ENCODE data around the gene CARMIL1.

CARMIL1 gene

DNA sequence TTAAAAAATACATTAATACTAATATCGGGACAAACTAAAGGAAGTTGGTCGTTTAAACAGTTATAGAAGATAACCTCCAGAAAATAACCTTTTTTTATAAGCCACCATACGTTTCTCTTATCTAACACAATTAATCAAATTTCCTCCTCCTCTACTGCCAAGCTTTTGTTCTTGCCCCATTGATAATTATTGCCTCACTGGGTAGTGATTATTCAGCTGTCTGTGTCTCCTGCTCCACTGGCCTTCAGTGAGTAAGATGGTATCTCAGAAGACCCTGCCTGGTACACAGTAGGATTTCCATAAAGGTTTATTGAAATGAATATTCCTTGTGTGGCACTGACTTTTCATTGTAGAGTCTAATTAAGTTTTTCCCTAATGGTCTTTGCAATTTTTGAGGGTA, 207.4 kb downstream of the CARMIL1 start:
- Histone ChIP-seq H4K20me1 (ENCODE audit: insufficient read depth, low read length, poor library complexity, severe bottlenecking) (no peaks in the 10 kb centered on the region), H3K4me2 (ENCODE audit: low read depth, low read length, poor library complexity, severe bottlenecking) (no peak overlapping the region), H3K4me3 (ENCODE audit: low read length, poor library complexity, severe bottlenecking) (no peak overlapping the region), H2AFZ (ENCODE audit: low read length) (no peak overlapping the region), H3K9me2 (replicated peaks; ENCODE audit: low read depth, low read length) (no peaks in the 10 kb centered on the region), H3K9ac (ENCODE audit: low read depth, low read length, poor library complexity, severe bottlenecking) (no peak overlapping the region), H3K27me3 (ENCODE audit: insufficient read depth, low read length, poor library complexity, severe bottlenecking) (no peaks in the 10 kb centered on the region), H3K9me3 (ENCODE audit: insufficient read depth, low read depth, low read length) (no peaks in the 10 kb centered on the region), H3F3A (ENCODE audit: low read depth) (no peaks in the 10 kb centered on the region), H3K36me3 (ENCODE audit: insufficient read depth, low read length) (no peaks in the 10 kb centered on the region), H3K79me2 (ENCODE audit: insufficient read depth, low read length) (no peaks in the 10 kb centered on the region), H3K4me1 (ENCODE audit: insufficient read depth, low read length, poor library complexity, severe bottlenecking) (peaks cover 8% of the 10 kb centered on the region)
- TF ChIP-seq, protein P1, sequence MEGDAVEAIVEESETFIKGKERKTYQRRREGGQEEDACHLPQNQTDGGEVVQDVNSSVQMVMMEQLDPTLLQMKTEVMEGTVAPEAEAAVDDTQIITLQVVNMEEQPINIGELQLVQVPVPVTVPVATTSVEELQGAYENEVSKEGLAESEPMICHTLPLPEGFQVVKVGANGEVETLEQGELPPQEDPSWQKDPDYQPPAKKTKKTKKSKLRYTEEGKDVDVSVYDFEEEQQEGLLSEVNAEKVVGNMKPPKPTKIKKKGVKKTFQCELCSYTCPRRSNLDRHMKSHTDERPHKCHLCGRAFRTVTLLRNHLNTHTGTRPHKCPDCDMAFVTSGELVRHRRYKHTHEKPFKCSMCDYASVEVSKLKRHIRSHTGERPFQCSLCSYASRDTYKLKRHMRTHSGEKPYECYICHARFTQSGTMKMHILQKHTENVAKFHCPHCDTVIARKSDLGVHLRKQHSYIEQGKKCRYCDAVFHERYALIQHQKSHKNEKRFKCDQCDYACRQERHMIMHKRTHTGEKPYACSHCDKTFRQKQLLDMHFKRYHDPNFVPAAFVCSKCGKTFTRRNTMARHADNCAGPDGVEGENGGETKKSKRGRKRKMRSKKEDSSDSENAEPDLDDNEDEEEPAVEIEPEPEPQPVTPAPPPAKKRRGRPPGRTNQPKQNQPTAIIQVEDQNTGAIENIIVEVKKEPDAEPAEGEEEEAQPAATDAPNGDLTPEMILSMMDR (conservative IDR thresholded peaks at IDR 0.05; ENCODE audit: low read length), result no peak
- no peak for TF ChIP-seq EZH2phosphoT487 (IDR thresholded peaks at IDR 0.05; ENCODE audit: borderline replicate concordance)

DNA sequence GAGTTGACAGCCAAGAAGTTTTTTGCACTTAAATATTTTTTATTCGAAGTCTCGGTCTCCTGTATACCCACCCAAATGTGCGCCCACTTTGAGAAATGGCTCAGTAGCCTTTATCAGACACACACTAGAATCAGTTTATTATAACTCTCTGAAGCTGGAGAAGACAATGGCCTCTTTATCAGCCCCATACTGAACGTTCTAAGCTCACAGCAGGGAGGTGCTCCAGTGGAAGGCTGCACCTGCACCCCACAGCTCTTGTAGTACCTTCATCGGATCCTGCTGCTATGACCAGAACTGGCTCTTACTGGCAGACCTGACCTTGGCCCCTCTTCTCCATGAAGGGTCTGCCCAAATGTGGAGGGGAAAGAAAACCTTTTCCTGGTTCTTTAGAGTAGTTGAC, 207.8 kb downstream of the CARMIL1 start:
- H3K9me3 ChIP-seq (ENCODE audit: insufficient read depth, low read depth, low read length), result no peaks in the 10 kb centered on the region
- no peaks in the 10 kb centered on the region for H3K79me2 ChIP-seq (ENCODE audit: insufficient read depth, low read length)
- no peaks in the 10 kb centered on the region for H3K27me3 ChIP-seq (ENCODE audit: insufficient read depth, low read length, poor library complexity, severe bottlenecking)
- no peak overlapping the region for H3K4me2 ChIP-seq (ENCODE audit: low read depth, low read length, poor library complexity, severe bottlenecking)
- no peaks in the 10 kb centered on the region for H3F3A ChIP-seq (ENCODE audit: low read depth)
- TF ChIP-seq, protein P1 (conservative IDR thresholded peaks at IDR 0.05; ENCODE audit: low read length), result no peak
- TF ChIP-seq EZH2phosphoT487 (IDR thresholded peaks at IDR 0.05; ENCODE audit: borderline replicate concordance), result no peak
- no peak overlapping the region for H2AFZ ChIP-seq (ENCODE audit: low read length)
- no peak overlapping the region for H3K9ac ChIP-seq (ENCODE audit: low read depth, low read length, poor library complexity, severe bottlenecking)
- no peaks in the 10 kb centered on the region for H3K9me2 ChIP-seq (replicated peaks; ENCODE audit: low read depth, low read length)
- peaks cover 8% of the 10 kb centered on the region for H3K4me1 ChIP-seq (ENCODE audit: insufficient read depth, low read length, poor library complexity, severe bottlenecking)
- no peaks in the 10 kb centered on the region for H3K36me3 ChIP-seq (ENCODE audit: insufficient read depth, low read length)
- H3K4me3 ChIP-seq (ENCODE audit: low read length, poor library complexity, severe bottlenecking), result no peak overlapping the region
- no peaks in the 10 kb centered on the region for H4K20me1 ChIP-seq (ENCODE audit: insufficient read depth, low read length, poor library complexity, severe bottlenecking)

DNA sequence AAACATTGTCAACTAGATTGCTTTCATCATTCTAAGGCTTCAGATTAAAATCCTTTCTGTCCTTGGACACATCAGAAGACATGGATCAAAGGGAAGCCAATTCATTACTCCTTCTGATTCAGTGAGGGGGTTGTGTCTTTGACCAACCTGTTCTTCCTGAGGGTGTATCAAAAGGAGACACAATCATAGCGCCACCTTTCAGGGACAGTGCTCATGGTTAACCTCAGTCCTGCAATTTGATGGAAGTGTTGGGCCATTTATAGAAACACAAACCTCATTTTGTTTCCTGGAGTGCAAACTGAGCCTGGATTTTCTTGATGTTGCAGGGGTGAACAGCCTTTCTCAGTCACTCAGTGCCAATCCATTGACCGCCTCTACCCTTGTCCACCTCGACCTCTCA, 209.0 kb downstream of the CARMIL1 start:
- no peak overlapping the region for H3K4me3 ChIP-seq (ENCODE audit: low read length, poor library complexity, severe bottlenecking)
- H3K4me2 ChIP-seq (ENCODE audit: low read depth, low read length, poor library complexity, severe bottlenecking), result no peak overlapping the region
- H3K27me3 ChIP-seq (ENCODE audit: insufficient read depth, low read length, poor library complexity, severe bottlenecking), result no peaks in the 10 kb centered on the region
- TF ChIP-seq, protein P1 (conservative IDR thresholded peaks at IDR 0.05; ENCODE audit: low read length), result peak; percentile 45
- no peak for TF ChIP-seq EZH2phosphoT487 (IDR thresholded peaks at IDR 0.05; ENCODE audit: borderline replicate concordance)
- H3K9ac ChIP-seq (ENCODE audit: low read depth, low read length, poor library complexity, severe bottlenecking), result no peak overlapping the region
- no peaks in the 10 kb centered on the region for H3K36me3 ChIP-seq (ENCODE audit: insufficient read depth, low read length)
- peaks cover 8% of the 10 kb centered on the region for H3K4me1 ChIP-seq (ENCODE audit: insufficient read depth, low read length, poor library complexity, severe bottlenecking)
- H3K9me3 ChIP-seq (ENCODE audit: insufficient read depth, low read depth, low read length), result no peaks in the 10 kb centered on the region
- H3K9me2 ChIP-seq (replicated peaks; ENCODE audit: low read depth, low read length), result no peaks in the 10 kb centered on the region
- H4K20me1 ChIP-seq (ENCODE audit: insufficient read depth, low read length, poor library complexity, severe bottlenecking), result no peaks in the 10 kb centered on the region
- H2AFZ ChIP-seq (ENCODE audit: low read length), result no peak overlapping the region
- no peaks in the 10 kb centered on the region for H3F3A ChIP-seq (ENCODE audit: low read depth)
- H3K79me2 ChIP-seq (ENCODE audit: insufficient read depth, low read length), result no peaks in the 10 kb centered on the region
